Transverse colon (tissue), 4 donors: Measurements from ENCODE around the gene COPS8.

Experiments
- EP300 ChIP-seq: sonication (generic); formaldehyde crosslinking; IDR thresholded peaks from one replicate; pipeline ENCODE4 v1.6.1; 2017; ENCODE audit warnings: antibody characterized with exemption, low read depth
- POLR2AphosphoS5 ChIP-seq, 3 donors: sonication (generic); formaldehyde crosslinking; IDR thresholded peaks; one replicate each; pipeline ENCODE4 v1.6.1; 2016; ENCODE audit warnings: antibody characterized with exemption in 3 of 3
- TF ChIP-seq, protein P1 (sequence below), 5 experiments: fragments of 200-600 bp in 3 of 5; fragments of 450-650 bp in 2 of 5; sonication (generic) in 3 of 5; IDR thresholded peaks; 1 replicate in 2 of 5; 2 replicates in 3 of 5; pipeline ENCODE4 v1.5.1; 2016 to 2017; ENCODE audit warnings: antibody characterized with exemption in 5 of 5, inconsistent platforms in 3 of 5, mild to moderate bottlenecking in 2 of 5, moderate library complexity in 1 of 5

DNA sequence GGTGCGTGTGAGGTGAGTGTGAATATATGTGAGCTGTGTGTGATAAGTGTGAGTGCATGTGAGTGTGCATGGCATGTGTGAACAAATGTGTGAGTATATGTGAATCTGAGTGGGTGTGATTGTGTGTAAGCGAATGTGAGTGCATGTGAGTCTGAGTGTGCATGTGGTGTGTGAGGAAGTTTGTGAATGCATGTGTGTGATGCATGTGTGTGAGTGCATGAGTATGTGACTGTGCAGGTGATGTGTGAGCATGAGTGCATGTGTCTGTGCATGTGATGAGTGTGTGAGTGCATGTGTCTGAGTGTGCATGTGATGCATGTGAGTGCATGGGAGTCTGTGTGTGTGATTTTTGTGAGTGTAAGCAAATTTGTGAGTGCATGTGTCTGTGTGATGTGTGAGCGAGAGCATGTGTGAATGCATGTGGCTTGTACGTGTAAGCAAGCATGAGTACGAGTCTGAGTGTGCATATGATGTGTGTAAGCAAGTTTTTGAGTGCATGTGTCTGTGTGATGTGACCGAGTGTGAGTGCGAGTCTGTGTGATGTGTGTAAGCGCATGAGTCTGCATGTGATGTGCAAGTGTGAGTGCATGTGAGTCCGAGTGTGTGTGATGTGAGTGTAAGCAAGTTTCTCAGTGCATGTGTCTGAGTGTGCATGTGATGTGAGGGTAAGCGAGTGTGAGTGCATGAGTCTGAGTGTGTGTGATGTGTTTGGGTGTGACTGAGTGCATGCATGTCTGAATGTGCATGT is 43.3 kb downstream of the COPS8 start:
- TF ChIP-seq, protein P1, sequence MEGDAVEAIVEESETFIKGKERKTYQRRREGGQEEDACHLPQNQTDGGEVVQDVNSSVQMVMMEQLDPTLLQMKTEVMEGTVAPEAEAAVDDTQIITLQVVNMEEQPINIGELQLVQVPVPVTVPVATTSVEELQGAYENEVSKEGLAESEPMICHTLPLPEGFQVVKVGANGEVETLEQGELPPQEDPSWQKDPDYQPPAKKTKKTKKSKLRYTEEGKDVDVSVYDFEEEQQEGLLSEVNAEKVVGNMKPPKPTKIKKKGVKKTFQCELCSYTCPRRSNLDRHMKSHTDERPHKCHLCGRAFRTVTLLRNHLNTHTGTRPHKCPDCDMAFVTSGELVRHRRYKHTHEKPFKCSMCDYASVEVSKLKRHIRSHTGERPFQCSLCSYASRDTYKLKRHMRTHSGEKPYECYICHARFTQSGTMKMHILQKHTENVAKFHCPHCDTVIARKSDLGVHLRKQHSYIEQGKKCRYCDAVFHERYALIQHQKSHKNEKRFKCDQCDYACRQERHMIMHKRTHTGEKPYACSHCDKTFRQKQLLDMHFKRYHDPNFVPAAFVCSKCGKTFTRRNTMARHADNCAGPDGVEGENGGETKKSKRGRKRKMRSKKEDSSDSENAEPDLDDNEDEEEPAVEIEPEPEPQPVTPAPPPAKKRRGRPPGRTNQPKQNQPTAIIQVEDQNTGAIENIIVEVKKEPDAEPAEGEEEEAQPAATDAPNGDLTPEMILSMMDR (IDR thresholded peaks at IDR 0.05), result no peak
- no peak for TF ChIP-seq POLR2AphosphoS5 (IDR thresholded peaks at IDR 0.05)
- no peak for TF ChIP-seq EP300
